Body of pancreas (tissue), 4 donors: ENCODE data around the gene C6orf62.

Experiments
- CTCF ChIP-seq, 7 experiments: fragments of 450-650 bp in 4 of 7; fragments of 200-600 bp in 3 of 7; sonication (generic) in 3 of 7; IDR thresholded peaks; one replicate each; pipeline ENCODE4 v1.5.1; 2016 to 2019; ENCODE audit warnings: antibody characterized with exemption in 7 of 7
- POLR2A ChIP-seq, 3 donors: fragments of 450-650 bp; IDR thresholded peaks; one replicate each; pipeline ENCODE4 v1.6.1; 2016; ENCODE audit warnings: antibody characterized with exemption in 3 of 3, mild to moderate bottlenecking in 2 of 3

- TF ChIP-seq POLR2A (IDR thresholded peaks at IDR 0.05), result no peak
- TF ChIP-seq CTCF (IDR thresholded peaks at IDR 0.05), result no peak
Observed at GRCh38 chr6:24667378-24667803, 51.6 kb downstream of the C6orf62 start.
